NT2/D1 (cell line): ENCODE results near the gene SLFN5.

ENCODE experiments used
- SUZ12 ChIP-seq: IDR thresholded peaks from 2 replicates; pipeline ENCODE4 v1.6.1; 2011; ENCODE audit not compliant: insufficient read length, insufficient read depth; ENCODE audit errors: extremely low read depth
- YY1 ChIP-seq: IDR thresholded peaks from 2 replicates; pipeline ENCODE4 v1.6.1; 2011; ENCODE audit not compliant: insufficient read length, insufficient read depth
- ZNF274 ChIP-seq: IDR thresholded peaks from 2 replicates; pipeline ENCODE4 v1.6.1; 2011; ENCODE audit warnings: mild to moderate bottlenecking, low read depth, low read length

GRCh38 chr17:35240861-35241260 lies 2.0 kb upstream of the SLFN5 start:
- no peak for TF ChIP-seq SUZ12
- no peak for TF ChIP-seq YY1
- TF ChIP-seq ZNF274, result no peak
